ENCODE results near the gene CEP89. TPM values are rescaled to one million over a fixed set of nuclear protein-coding genes. Genes with fewer than 3 reads are reported as not detected.
"Not testable (repeated sequence)": the region's sequence is repeated elsewhere in the genome, so short reads cannot be mapped to it uniquely, and the experiment has no call there.

Gene CEP89
- total RNA-seq, 4 donors from 2014 or later = 8.8 to 19.8 (median 14.0) TPM

- H3K4me3 ChIP-seq = no peak overlapping the region
- H3K27ac ChIP-seq = no peak overlapping the region
- H3K4me1 ChIP-seq = no peaks in the 10 kb centered on the region
- DNase-seq = no peak
- peaks cover 0 to 3% (median 0%) of the 10 kb centered on the region in 3 donors for H3K36me3 ChIP-seq
- TF ChIP-seq POLR2A (IDR thresholded peaks at IDR 0.05) (no peak), CTCF (IDR thresholded peaks at IDR 0.05) (no peak)
- H3K9me3 ChIP-seq = peaks cover 0 to 13% (median 4%) of the 10 kb centered on the region in 4 donors
- no peaks in the 10 kb centered on the region for H3K27me3 ChIP-seq
Observed at GRCh38 chr19:32887572-32888215, 84.1 kb downstream of the CEP89 start.

- no peak for TF ChIP-seq POLR2A (IDR thresholded peaks at IDR 0.05)
- TF ChIP-seq CTCF (IDR thresholded peaks at IDR 0.05) = no peak
- H3K4me3 ChIP-seq = no peak overlapping the region
- H3K27me3 ChIP-seq = no peaks in the 10 kb centered on the region
- no peak for DNase-seq
- H3K9me3 ChIP-seq = peaks cover 0 to 3% (median under 1%) of the 10 kb centered on the region in 4 donors
- no peak overlapping the region for H3K27ac ChIP-seq
- H3K4me1 ChIP-seq = no peaks in the 10 kb centered on the region
- H3K36me3 ChIP-seq = no peaks in the 10 kb centered on the region
Observed at GRCh38 chr19:32886241-32886640, 85.5 kb downstream of the CEP89 start.

- H3K9me3 ChIP-seq, H3K4me1 ChIP-seq, H3K27me3 ChIP-seq: not testable (repeated sequence)
Observed at GRCh38 chr19:32885255-32885654, 86.5 kb downstream of the CEP89 start.

GRCh38 chr19:32881766-32882165 lies 90.0 kb downstream of the CEP89 start:
- DNase-seq = no peak
- H3K27ac ChIP-seq = no peak overlapping the region
- no peaks in the 10 kb centered on the region for H3K27me3 ChIP-seq
- TF ChIP-seq CTCF (IDR thresholded peaks at IDR 0.05) (no peak), POLR2A (IDR thresholded peaks at IDR 0.05) (no peak)
- no peak overlapping the region for H3K4me3 ChIP-seq
- H3K9me3 ChIP-seq = no peaks in the 10 kb centered on the region
- H3K36me3 ChIP-seq = no peaks in the 10 kb centered on the region
- peaks cover 0 to 18% (median 0%) of the 10 kb centered on the region in 4 donors for H3K4me1 ChIP-seq

More at GRCh38 chr19:32885255-32885654, 86.5 kb downstream of the CEP89 start:
- not testable (repeated sequence) for H3K36me3 ChIP-seq, DNase-seq, H3K4me3 ChIP-seq, H3K27ac ChIP-seq

DNA sequence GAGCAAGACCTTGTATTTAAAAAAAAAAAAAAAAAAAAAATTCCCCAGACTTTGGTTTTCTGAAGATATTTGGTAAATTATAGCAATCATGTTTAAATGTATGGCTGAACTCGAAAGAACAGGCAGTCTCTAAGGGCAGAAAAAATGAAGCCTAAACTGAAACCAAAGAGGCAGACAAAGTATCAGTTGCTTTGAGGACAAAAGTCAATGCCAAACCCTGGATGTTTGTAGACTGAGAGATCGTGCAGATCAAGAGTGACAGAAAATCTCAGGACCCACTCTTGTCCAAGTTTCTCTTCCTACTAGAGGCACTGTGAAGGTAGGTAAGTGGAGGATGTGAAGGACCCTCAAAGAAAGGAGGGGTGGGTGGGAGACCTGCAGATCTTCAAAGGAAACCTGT lies 91.1 kb downstream of the CEP89 start:
- H3K27me3 ChIP-seq = no peaks in the 10 kb centered on the region
- DNase-seq = no peak
- no peak overlapping the region for H3K4me3 ChIP-seq
- H3K9me3 ChIP-seq = no peaks in the 10 kb centered on the region
- no peak for TF ChIP-seq CTCF (IDR thresholded peaks at IDR 0.05)
- no peak for TF ChIP-seq POLR2A (IDR thresholded peaks at IDR 0.05)
- no peaks in the 10 kb centered on the region for H3K36me3 ChIP-seq
- peak overlapping the region in 3 of 4 donors; percentile 28 to 57 (median 56) for H3K27ac ChIP-seq
- H3K4me1 ChIP-seq = peaks cover 0 to 29% (median 0%) of the 10 kb centered on the region in 4 donors

DNA sequence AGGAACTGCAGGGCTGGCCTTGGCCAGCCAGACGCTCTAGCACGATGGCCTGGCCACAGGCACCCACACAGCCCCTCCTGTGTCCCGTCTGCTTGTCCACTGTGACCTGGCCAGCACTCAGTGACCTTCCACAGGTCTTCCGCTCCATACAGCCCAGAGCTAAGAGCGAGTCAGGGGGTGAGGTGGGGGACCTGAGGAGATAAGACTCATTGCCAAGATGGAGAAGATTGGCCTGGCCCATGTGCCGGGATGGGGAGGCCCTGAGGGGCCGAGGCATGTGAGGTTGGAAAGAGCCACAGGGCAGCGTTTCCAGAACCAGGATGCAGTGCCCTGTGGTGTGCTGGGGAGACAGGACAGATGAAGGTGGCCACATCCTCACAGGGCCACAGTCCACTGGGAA lies 92.0 kb downstream of the CEP89 start:
- H3K27ac ChIP-seq = peak overlapping the region in 3 of 4 donors; percentile 28 to 57 (median 41)

More for the DNA sequence above, 92.0 kb downstream of the CEP89 start:
- no peak overlapping the region for H3K4me3 ChIP-seq
- H3K9me3 ChIP-seq = no peaks in the 10 kb centered on the region
- H3K27me3 ChIP-seq = no peaks in the 10 kb centered on the region
- H3K36me3 ChIP-seq = no peaks in the 10 kb centered on the region
- H3K4me1 ChIP-seq = peaks cover 0 to 38% (median 0%) of the 10 kb centered on the region in 4 donors
- no peak for DNase-seq
- TF ChIP-seq CTCF (IDR thresholded peaks at IDR 0.05) = no peak
- TF ChIP-seq POLR2A (IDR thresholded peaks at IDR 0.05) = no peak
